ENCODE results near the gene EEA1.

GRCh38 chr12:92827836-92828431 lies 101.2 kb downstream of the EEA1 start:
- TF ChIP-seq CTCF (IDR thresholded peaks at IDR 0.05) (peak; percentile 45 to 57 (median 46)), POLR2A (IDR thresholded peaks at IDR 0.05) (no peak)

Measured in right lobe of liver (tissue), 4 donors.